SU-DHL-6 (cell line): ENCODE results near the gene RASGRP3.

Source experiments
- H2AFZ ChIP-seq: fragments of 200-600 bp; sonication (generic); 2 replicates; pipeline ENCODE4 v1.6.1; 2014; ENCODE audit warnings: low read depth, mild to moderate bottlenecking, moderate library complexity, mixed read lengths, antibody characterized with exemption, low read length; ENCODE audit not compliant: severe bottlenecking
- H3F3A ChIP-seq: fragments of 200-600 bp; shearing (Covaris generic); 2 replicates; pipeline ENCODE4 v1.6.0; 2016; ENCODE audit warnings: antibody characterized with exemption, mild to moderate bottlenecking; ENCODE audit not compliant: insufficient read depth
- H3K27ac ChIP-seq: fragments of 200-600 bp; sonication (generic); 2 replicates; pipeline ENCODE4 v1.5.1; 2016; ENCODE audit warnings: low read depth, mild to moderate bottlenecking, low read length, moderate library complexity, mixed read lengths
- H3K27me3 ChIP-seq: fragments of 200-600 bp; sonication (generic), shearing (Covaris generic); 2 replicates; pipeline ENCODE4 v1.6.0; 2014; ENCODE audit warnings: mild to moderate bottlenecking, low read length
- H3K36me3 ChIP-seq: fragments of 200-600 bp; sonication (generic); 2 replicates; pipeline ENCODE4 v1.6.1; 2014; ENCODE audit warnings: mild to moderate bottlenecking, low read length, mixed read lengths
- H3K4me2 ChIP-seq: fragments of 300-600, 200-600 bp; shearing (Covaris generic), sonication (generic); 2 replicates; pipeline ENCODE4 v1.6.0; 2014; ENCODE audit warnings: low read length, low read depth, mild to moderate bottlenecking; ENCODE audit not compliant: poor library complexity, severe bottlenecking
- H3K4me3 ChIP-seq: fragments of 200-600 bp; sonication (generic); 2 replicates; pipeline ENCODE4 v1.5.1; 2014; ENCODE audit warnings: antibody characterized with exemption, low read length, mild to moderate bottlenecking, mixed read lengths; ENCODE audit not compliant: insufficient read depth, poor library complexity, severe bottlenecking
- H3K79me2 ChIP-seq: fragments of 200-600 bp; sonication (generic); 2 replicates; pipeline ENCODE4 v1.6.1; 2014; ENCODE audit warnings: mild to moderate bottlenecking, low read length, moderate library complexity; ENCODE audit not compliant: insufficient read depth
- H3K9ac ChIP-seq: fragments of 200-600 bp; sonication (generic); 2 replicates; pipeline ENCODE4 v1.7.0; 2014; ENCODE audit warnings: mild to moderate bottlenecking, low read length
- H3K9me2 ChIP-seq: fragments of 200-600 bp; sonication (generic); replicated peaks from 2 replicates; pipeline ENCODE4 v1.6.1; 2014; ENCODE audit warnings: low read length; ENCODE audit not compliant: insufficient read depth
- H3K9me3 ChIP-seq: fragments of 200-600 bp; sonication (generic); 2 replicates; pipeline ENCODE4 v1.6.1; 2014; ENCODE audit warnings: low read length, mixed read lengths; ENCODE audit not compliant: insufficient read depth
- H4K20me1 ChIP-seq: fragments of 200-600 bp; sonication (generic); 2 replicates; pipeline ENCODE4 v1.6.1; 2014; ENCODE audit warnings: low read depth, mild to moderate bottlenecking, antibody characterized with exemption, low read length, moderate library complexity, mixed read lengths
- EZH2phosphoT487 ChIP-seq: fragments of 200-600 bp; sonication (generic), shearing (Covaris generic); conservative IDR thresholded peaks from 2 replicates; pipeline ENCODE4 v1.6.1; 2018; ENCODE audit warnings: mild to moderate bottlenecking, antibody characterized with exemption, low read length, moderate library complexity, mixed read lengths
- TF ChIP-seq, protein P1 (sequence below): fragments of 200-600 bp; sonication (generic); IDR thresholded peaks from one replicate; pipeline ENCODE4 v1.5.1; 2017; ENCODE audit warnings: antibody characterized with exemption, mild to moderate bottlenecking, low read length, moderate library complexity; ENCODE audit not compliant: insufficient read depth, poor library complexity, severe bottlenecking

Gene RASGRP3

GRCh38 chr2:33467413-33467812 lies 9.0 kb upstream of the RASGRP3 start:
- Histone ChIP-seq H4K20me1 (no peaks in the 10 kb centered on the region), H3K4me2 (no peak overlapping the region), H3K9ac (no peak overlapping the region), H3K36me3 (no peaks in the 10 kb centered on the region), H3K79me2 (no peaks in the 10 kb centered on the region), H3K4me3 (no peak overlapping the region), H3K27ac (no peak overlapping the region), H3K27me3 (no peaks in the 10 kb centered on the region), H3K9me3 (no peaks in the 10 kb centered on the region), H3K9me2 (no peaks in the 10 kb centered on the region), H2AFZ (no peak overlapping the region), H3F3A (no peaks in the 10 kb centered on the region)
- TF ChIP-seq, protein P1, sequence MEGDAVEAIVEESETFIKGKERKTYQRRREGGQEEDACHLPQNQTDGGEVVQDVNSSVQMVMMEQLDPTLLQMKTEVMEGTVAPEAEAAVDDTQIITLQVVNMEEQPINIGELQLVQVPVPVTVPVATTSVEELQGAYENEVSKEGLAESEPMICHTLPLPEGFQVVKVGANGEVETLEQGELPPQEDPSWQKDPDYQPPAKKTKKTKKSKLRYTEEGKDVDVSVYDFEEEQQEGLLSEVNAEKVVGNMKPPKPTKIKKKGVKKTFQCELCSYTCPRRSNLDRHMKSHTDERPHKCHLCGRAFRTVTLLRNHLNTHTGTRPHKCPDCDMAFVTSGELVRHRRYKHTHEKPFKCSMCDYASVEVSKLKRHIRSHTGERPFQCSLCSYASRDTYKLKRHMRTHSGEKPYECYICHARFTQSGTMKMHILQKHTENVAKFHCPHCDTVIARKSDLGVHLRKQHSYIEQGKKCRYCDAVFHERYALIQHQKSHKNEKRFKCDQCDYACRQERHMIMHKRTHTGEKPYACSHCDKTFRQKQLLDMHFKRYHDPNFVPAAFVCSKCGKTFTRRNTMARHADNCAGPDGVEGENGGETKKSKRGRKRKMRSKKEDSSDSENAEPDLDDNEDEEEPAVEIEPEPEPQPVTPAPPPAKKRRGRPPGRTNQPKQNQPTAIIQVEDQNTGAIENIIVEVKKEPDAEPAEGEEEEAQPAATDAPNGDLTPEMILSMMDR, result no peak
- TF ChIP-seq EZH2phosphoT487, result no peak

- no peaks in the 10 kb centered on the region for H3K36me3 ChIP-seq
- H3K27ac ChIP-seq, result no peak overlapping the region
- H3K4me3 ChIP-seq, result no peak overlapping the region
- no peaks in the 10 kb centered on the region for H4K20me1 ChIP-seq
- H3K4me2 ChIP-seq, result no peak overlapping the region
- no peaks in the 10 kb centered on the region for H3F3A ChIP-seq
- no peaks in the 10 kb centered on the region for H3K9me2 ChIP-seq
- H2AFZ ChIP-seq, result no peak overlapping the region
- H3K9me3 ChIP-seq, result no peaks in the 10 kb centered on the region
- no peak overlapping the region for H3K9ac ChIP-seq
- H3K27me3 ChIP-seq, result no peaks in the 10 kb centered on the region
- H3K79me2 ChIP-seq, result no peaks in the 10 kb centered on the region
- no peak for TF ChIP-seq EZH2phosphoT487
- TF ChIP-seq, protein P1, result no peak
Measured at GRCh38 chr2:33469238-33469637, 7.2 kb upstream of the RASGRP3 start.

DNA sequence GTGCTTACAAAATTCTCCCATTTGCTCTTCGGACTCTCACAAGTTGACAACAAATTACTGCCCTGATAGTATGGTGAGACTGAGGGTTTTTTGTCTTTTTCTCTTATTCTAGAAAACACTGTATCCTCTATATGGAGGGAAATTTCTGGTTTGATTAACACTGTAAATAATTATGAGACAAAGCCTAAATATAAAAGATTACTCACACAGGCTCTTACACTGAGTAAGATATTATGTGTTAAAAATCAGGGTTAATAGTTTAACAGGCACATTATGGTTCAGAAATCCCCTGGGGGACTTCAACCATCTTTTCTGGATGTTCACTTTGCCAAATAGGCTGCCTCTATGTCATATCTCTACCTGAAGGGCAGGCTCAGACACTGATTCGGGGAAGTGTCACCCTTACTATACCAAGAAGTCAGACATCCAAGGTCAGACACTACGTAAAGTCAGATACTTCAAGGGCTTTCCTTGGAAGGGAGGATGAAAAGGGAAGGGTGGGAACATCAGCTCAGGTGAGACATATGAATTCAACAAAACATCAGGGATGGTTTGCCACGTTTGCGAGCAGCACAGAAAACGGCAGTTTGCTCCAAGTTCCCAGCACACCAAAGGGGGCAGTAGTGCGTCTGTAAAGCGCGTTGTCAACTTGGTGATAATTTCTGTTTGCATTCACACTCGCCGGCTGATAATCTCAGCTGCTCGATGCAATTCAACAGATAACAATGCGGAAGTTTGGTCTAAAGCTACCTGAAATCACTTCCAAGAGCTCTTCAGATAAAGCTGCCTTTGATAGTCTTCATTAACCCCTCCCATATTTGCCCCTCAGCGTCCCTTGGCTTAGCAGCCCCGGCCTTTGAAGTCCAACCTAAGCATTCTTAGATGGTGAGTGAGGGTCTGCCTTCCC lies 972 bp upstream of the RASGRP3 start:
- peak overlapping the region; percentile 54 for H2AFZ ChIP-seq
- peak overlapping the region; percentile 86 for H3K4me3 ChIP-seq
- no peaks in the 10 kb centered on the region for H3K9me3 ChIP-seq
- H3F3A ChIP-seq, result peaks cover 49% of the 10 kb centered on the region
- peaks cover 40% of the 10 kb centered on the region for H3K79me2 ChIP-seq
- H3K9ac ChIP-seq, result peak overlapping the region; percentile 93
- no peaks in the 10 kb centered on the region for H3K27me3 ChIP-seq
- H3K4me2 ChIP-seq, result peak overlapping the region; percentile 89
- H3K27ac ChIP-seq, result peak overlapping the region; percentile 95
- no peaks in the 10 kb centered on the region for H3K9me2 ChIP-seq
- no peaks in the 10 kb centered on the region for H4K20me1 ChIP-seq
- no peak for TF ChIP-seq EZH2phosphoT487
- TF ChIP-seq, protein P1, result peak; percentile 83
- H3K36me3 ChIP-seq, result peaks cover 15% of the 10 kb centered on the region
